ENCODE results near the gene MYZAP. TPM values are rescaled to one million over a fixed set of nuclear protein-coding genes. Genes with fewer than 3 reads are reported as not detected.

The MYZAP gene
- polyA plus RNA-seq, 1 donor from 2014 or later: not detected

GRCh38 chr15:57596978-57597377 is 5.3 kb downstream of the MYZAP start:
- TF ChIP-seq POLR2AphosphoS5 (IDR thresholded peaks at IDR 0.05): no peak
- no peak for TF ChIP-seq REST (IDR thresholded peaks at IDR 0.05; ENCODE audit: borderline replicate concordance)
- TF ChIP-seq MXI1 (conservative IDR thresholded peaks at IDR 0.05; ENCODE audit: poor library complexity, severe bottlenecking): no peak
- no peak for TF ChIP-seq CTCF (IDR thresholded peaks at IDR 0.05; ENCODE audit: poor library complexity, severe bottlenecking)
- TF ChIP-seq EZH2 (IDR thresholded peaks at IDR 0.05; ENCODE audit: borderline replicate concordance, insufficient read depth, low read length, poor library complexity, severe bottlenecking): no peak
- no peak for TF ChIP-seq EP300 (conservative IDR thresholded peaks at IDR 0.05; ENCODE audit: poor library complexity, severe bottlenecking)
- no peak for TF ChIP-seq TAF1 (IDR thresholded peaks at IDR 0.05; ENCODE audit: low read depth)
- TF ChIP-seq RAD21 (conservative IDR thresholded peaks at IDR 0.05): no peak
- no peak for TF ChIP-seq SMC3 (conservative IDR thresholded peaks at IDR 0.05; ENCODE audit: poor library complexity)
- no peaks in the 10 kb centered on the region for H3K9me2 ChIP-seq (ENCODE audit: insufficient read depth, low read length)
- H3K9me3 ChIP-seq (ENCODE audit: low read length): no peaks in the 10 kb centered on the region
- no peak overlapping the region for H3K9ac ChIP-seq (ENCODE audit: low read length)
- no peak overlapping the region for H3K4me3 ChIP-seq (ENCODE audit: low read length)
- no peak overlapping the region for H3K27ac ChIP-seq (ENCODE audit: low read length)
- H3F3A ChIP-seq (ENCODE audit: insufficient read depth, low read length, poor library complexity, severe bottlenecking): no peaks in the 10 kb centered on the region
- H3K36me3 ChIP-seq (ENCODE audit: insufficient read depth, low read length): no peaks in the 10 kb centered on the region
- no peaks in the 10 kb centered on the region for H4K20me1 ChIP-seq (ENCODE audit: insufficient read depth)
- no peak overlapping the region for H3K4me2 ChIP-seq (ENCODE audit: low read length)
- H2AFZ ChIP-seq (ENCODE audit: low read depth, low read length): no peak overlapping the region
- H3K79me2 ChIP-seq (replicated peaks; ENCODE audit: insufficient read depth, low read length): no peaks in the 10 kb centered on the region
- H3K27me3 ChIP-seq (ENCODE audit: insufficient read depth, low read depth, low read length): peaks cover 10% of the 10 kb centered on the region

DNA sequence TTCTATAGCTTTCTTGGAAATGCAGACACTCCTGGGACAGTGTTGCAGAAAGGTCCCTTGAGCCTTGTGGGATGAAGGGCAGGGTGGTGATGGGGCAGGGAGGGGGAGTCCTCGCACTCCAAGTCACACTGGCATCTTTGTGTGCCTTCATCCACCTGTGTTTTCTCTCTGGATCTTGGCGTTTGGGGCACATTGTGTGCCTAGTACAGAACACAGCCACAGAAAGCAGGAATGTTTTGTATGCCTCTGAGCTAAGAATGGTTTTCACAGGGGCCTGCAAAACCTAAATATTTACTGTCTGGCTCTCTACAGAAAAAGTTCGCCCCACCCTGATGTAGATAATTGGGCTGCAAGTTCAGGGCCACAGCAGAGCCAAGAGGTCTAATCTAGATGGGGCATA is 5.7 kb downstream of the MYZAP start:
- H3K9me2 ChIP-seq (ENCODE audit: insufficient read depth, low read length): no peaks in the 10 kb centered on the region
- no peak overlapping the region for H2AFZ ChIP-seq (ENCODE audit: low read depth, low read length)
- H3K4me3 ChIP-seq (ENCODE audit: low read length): no peak overlapping the region
- TF ChIP-seq EP300 (conservative IDR thresholded peaks at IDR 0.05; ENCODE audit: poor library complexity, severe bottlenecking) (no peak), TAF1 (IDR thresholded peaks at IDR 0.05; ENCODE audit: low read depth) (no peak), POLR2AphosphoS5 (IDR thresholded peaks at IDR 0.05) (no peak), MXI1 (conservative IDR thresholded peaks at IDR 0.05; ENCODE audit: poor library complexity, severe bottlenecking) (no peak), RAD21 (conservative IDR thresholded peaks at IDR 0.05) (no peak), REST (IDR thresholded peaks at IDR 0.05; ENCODE audit: borderline replicate concordance) (no peak)
- H3K36me3 ChIP-seq (ENCODE audit: insufficient read depth, low read length): no peaks in the 10 kb centered on the region
- H3F3A ChIP-seq (ENCODE audit: insufficient read depth, low read length, poor library complexity, severe bottlenecking): no peaks in the 10 kb centered on the region
- H3K27ac ChIP-seq (ENCODE audit: low read length): no peak overlapping the region
- H4K20me1 ChIP-seq (ENCODE audit: insufficient read depth): no peaks in the 10 kb centered on the region
- H3K79me2 ChIP-seq (replicated peaks; ENCODE audit: insufficient read depth, low read length): no peaks in the 10 kb centered on the region
- H3K9me3 ChIP-seq (ENCODE audit: low read length): no peaks in the 10 kb centered on the region
- H3K4me2 ChIP-seq (ENCODE audit: low read length): no peak overlapping the region
- H3K9ac ChIP-seq (ENCODE audit: low read length): no peak overlapping the region
- peaks cover 5% of the 10 kb centered on the region for H3K27me3 ChIP-seq (ENCODE audit: insufficient read depth, low read depth, low read length)
